ENCODE results near the gene MAP2K6. TPM values are rescaled to one million over a fixed set of nuclear protein-coding genes. Genes with fewer than 3 reads are reported as not detected.

Gene MAP2K6
- total and polyA plus RNA-seq, 3 donors from 2014 or later = 2.6 to 2.8 (median 2.7) TPM

GRCh38 chr17:69525920-69526841 is 111.7 kb downstream of the MAP2K6 start:
- Histone ChIP-seq H3K27me3 (no peaks in the 10 kb centered on the region), H3K4me3 (no peak overlapping the region), H3K4me1 (no peaks in the 10 kb centered on the region), H3K27ac (no peak overlapping the region), H3K36me3 (ENCODE audit: low read depth, missing control alignments) (no peaks in the 10 kb centered on the region), H3K9me3 (no peaks in the 10 kb centered on the region)
- 55% methylated on average over 9 of the region's 9 CpGs for WGBS, 2 donors
- intact Hi-C loops (cut with DNase I; ENCODE audit: low total_unique reads) = no loop called here
- TF ChIP-seq POLR2A (IDR thresholded peaks at IDR 0.05) (no peak), CTCF (IDR thresholded peaks at IDR 0.05) (peak; percentile 51 to 91 (median 80))
- DNase-seq = peak; percentile 54

GRCh38 chr17:69528035-69528434 is 113.5 kb downstream of the MAP2K6 start:
- Histone ChIP-seq H3K27me3 (no peaks in the 10 kb centered on the region), H3K9me3 (no peaks in the 10 kb centered on the region), H3K27ac (no peak overlapping the region), H3K4me3 (no peak overlapping the region), H3K36me3 (ENCODE audit: low read depth, missing control alignments) (no peaks in the 10 kb centered on the region), H3K4me1 (no peaks in the 10 kb centered on the region)
- 82 to 84% methylated on average over 5 of the region's 5 CpGs for WGBS, 2 donors
- no peak for DNase-seq
- TF ChIP-seq POLR2A (IDR thresholded peaks at IDR 0.05) = no peak
- no peak for TF ChIP-seq CTCF (IDR thresholded peaks at IDR 0.05)
- intact Hi-C loops (cut with DNase I; ENCODE audit: low total_unique reads) = no loop called here

- Histone ChIP-seq H3K27me3 (no peaks in the 10 kb centered on the region), H3K4me1 (no peaks in the 10 kb centered on the region), H3K4me3 (no peak overlapping the region), H3K9me3 (no peaks in the 10 kb centered on the region), H3K36me3 (ENCODE audit: low read depth, missing control alignments) (no peaks in the 10 kb centered on the region), H3K27ac (no peak overlapping the region)
- intact Hi-C loops (cut with DNase I; ENCODE audit: low total_unique reads) = no loop called here
- TF ChIP-seq POLR2A (IDR thresholded peaks at IDR 0.05) (no peak), CTCF (IDR thresholded peaks at IDR 0.05) (no peak)
- DNase-seq = no peak
- 88 to 90% methylated on average over 11 of the region's 11 CpGs for WGBS, 2 donors
Observed at GRCh38 chr17:69533481-69534234, 119.2 kb downstream of the MAP2K6 start.

GRCh38 chr17:69534235-69534621 is 119.7 kb downstream of the MAP2K6 start:
- whole genome bisulfite sequencing, 2 donors = 87 to 93% methylated on average over 5 of the region's 5 CpGs
- TF ChIP-seq CTCF (IDR thresholded peaks at IDR 0.05) (no peak), POLR2A (IDR thresholded peaks at IDR 0.05) (no peak)
- no peaks in the 10 kb centered on the region for H3K36me3 ChIP-seq (ENCODE audit: low read depth, missing control alignments)

More at GRCh38 chr17:69534235-69534621, 119.7 kb downstream of the MAP2K6 start:
- intact Hi-C loops (cut with DNase I; ENCODE audit: low total_unique reads) = no loop called here
- Histone ChIP-seq H3K4me1 (no peaks in the 10 kb centered on the region), H3K4me3 (no peak overlapping the region), H3K9me3 (no peaks in the 10 kb centered on the region), H3K27me3 (no peaks in the 10 kb centered on the region), H3K27ac (no peak overlapping the region)
- no peak for DNase-seq
